H9 (cell line): ENCODE data around the gene SLC22A15. TPM values are rescaled to one million over a fixed set of nuclear protein-coding genes. Genes with fewer than 3 reads are reported as not detected.

ENCODE experiments used
- DNase-seq: peaks from one replicate; pipeline ENCODE4 v3.0.0-alpha.2; 2017
- H2AFZ ChIP-seq: one replicate; pipeline ENCODE4 v1.6.1; 2013; ENCODE audit warnings: mild to moderate bottlenecking, low read length, control low read depth, moderate library complexity
- H2AK5ac ChIP-seq: 2 replicates; pipeline ENCODE4 v1.6.1; 2013; ENCODE audit warnings: low read length, control low read depth, mixed read lengths; ENCODE audit not compliant: insufficient read length
- H2BK120ac ChIP-seq: one replicate; pipeline ENCODE4 v1.6.1; 2013; ENCODE audit warnings: low read depth, mild to moderate bottlenecking, low read length, control low read depth, inconsistent platforms; ENCODE audit not compliant: poor library complexity, severe bottlenecking
- H2BK12ac ChIP-seq: 2 replicates; pipeline ENCODE4 v1.6.1; 2013; ENCODE audit warnings: low read length, control low read depth, mixed read lengths, low read depth; ENCODE audit not compliant: insufficient read length
- H2BK15ac ChIP-seq: 2 replicates; pipeline ENCODE4 v1.6.1; 2013; ENCODE audit warnings: low read depth, low read length, control low read depth
- H2BK20ac ChIP-seq: one replicate; pipeline ENCODE4 v1.6.1; 2013; ENCODE audit warnings: low read depth, mild to moderate bottlenecking, low read length, control low read depth, inconsistent platforms; ENCODE audit not compliant: poor library complexity, severe bottlenecking
- H2BK5ac ChIP-seq: 2 replicates; pipeline ENCODE4 v1.6.1; 2013; ENCODE audit warnings: low read length, control low read depth, mixed read lengths; ENCODE audit not compliant: insufficient read length
- H3K14ac ChIP-seq: 2 replicates; pipeline ENCODE4 v1.6.1; 2013; ENCODE audit warnings: low read length, control low read depth; ENCODE audit not compliant: insufficient read depth
- H3K18ac ChIP-seq: 2 replicates; pipeline ENCODE4 v1.6.1; 2013; ENCODE audit warnings: low read depth, mild to moderate bottlenecking, mixed read lengths, low read length, control low read depth; ENCODE audit not compliant: insufficient read length
- H3K23ac ChIP-seq: 2 replicates; pipeline ENCODE4 v1.6.1; 2013; ENCODE audit warnings: low read length, control low read depth, mixed read lengths, low read depth; ENCODE audit not compliant: insufficient read length
- H3K23me2 ChIP-seq: 2 replicates; pipeline ENCODE4 v1.6.1; 2013; ENCODE audit warnings: low read depth, mild to moderate bottlenecking, mixed read lengths, low read length, control low read depth; ENCODE audit not compliant: insufficient read length, poor library complexity, severe bottlenecking
- H3K27ac ChIP-seq: 2 replicates; pipeline ENCODE4 v1.5.1; 2013; ENCODE audit warnings: low read length, control low read depth, mixed read lengths, low read depth; ENCODE audit not compliant: insufficient read length
- H3K27me3 ChIP-seq: 2 replicates; pipeline ENCODE4 v1.6.1; 2013; ENCODE audit warnings: low read length, control low read depth, inconsistent platforms; ENCODE audit not compliant: insufficient read depth
- H3K4ac ChIP-seq: 2 replicates; pipeline ENCODE4 v1.6.1; 2013; ENCODE audit warnings: low read depth, mild to moderate bottlenecking, control low read depth, inconsistent platforms, low read length, moderate library complexity
- H3K4me1 ChIP-seq: 2 replicates; pipeline ENCODE4 v1.6.1; 2013; ENCODE audit warnings: low read length, control low read depth, inconsistent platforms; ENCODE audit not compliant: insufficient read depth
- H3K4me2 ChIP-seq: 2 replicates; pipeline ENCODE4 v1.6.1; 2013; ENCODE audit warnings: low read length, control low read depth, mixed read lengths; ENCODE audit not compliant: insufficient read length, insufficient read depth
- H3K56ac ChIP-seq: 2 replicates; pipeline ENCODE4 v1.6.1; 2013; ENCODE audit warnings: low read depth, mild to moderate bottlenecking, mixed read lengths, low read length, control low read depth; ENCODE audit not compliant: insufficient read length
- H3K79me1 ChIP-seq: 2 replicates; pipeline ENCODE4 v1.6.1; 2013; ENCODE audit warnings: low read depth, mild to moderate bottlenecking, moderate library complexity, low read length, control low read depth, inconsistent platforms; ENCODE audit not compliant: insufficient read depth, poor library complexity, severe bottlenecking
- H3K79me2 ChIP-seq: 2 replicates; pipeline ENCODE4 v1.6.1; 2013; ENCODE audit warnings: low read length, control low read depth, inconsistent platforms; ENCODE audit not compliant: insufficient read depth
- H3K9ac ChIP-seq: 2 replicates; pipeline ENCODE4 v1.6.1; 2013; ENCODE audit warnings: low read length, control low read depth, mixed read lengths; ENCODE audit not compliant: insufficient read length; ENCODE audit errors: extremely low read depth
- H3K9me3 ChIP-seq: one replicate; pipeline ENCODE4 v1.6.1; 2013; ENCODE audit warnings: low read depth, low read length, inconsistent platforms; ENCODE audit not compliant: control insufficient read depth
- H3T11ph ChIP-seq: one replicate; pipeline ENCODE4 v1.6.1; 2013; ENCODE audit warnings: mild to moderate bottlenecking, low read length, control low read depth, inconsistent platforms
- H4K20me1 ChIP-seq: one replicate; pipeline ENCODE4 v1.6.1; 2013; ENCODE audit not compliant: control insufficient read depth, insufficient read length, insufficient read depth
- H4K5ac ChIP-seq: 2 replicates; pipeline ENCODE4 v1.6.1; 2013; ENCODE audit warnings: low read depth, mild to moderate bottlenecking, mixed read lengths, low read length, control low read depth; ENCODE audit not compliant: insufficient read length
- H4K8ac ChIP-seq: replicated peaks from 2 replicates; pipeline ENCODE4 v1.6.1; 2013; ENCODE audit warnings: low read length, control low read depth, mixed read lengths, low read depth; ENCODE audit not compliant: insufficient read length
- H4K91ac ChIP-seq: 2 replicates; pipeline ENCODE4 v1.6.1; 2013; ENCODE audit warnings: low read depth, mild to moderate bottlenecking, moderate library complexity, mixed read lengths, low read length, control low read depth; ENCODE audit not compliant: insufficient read length
- H3K27ac Mint-ChIP-seq, 3 experiments: 2 replicates in 2 of 3; 3 replicates in 1 of 3; pipeline ENCODE4 v1.8.0; 2020 to 2021; ENCODE audit warnings: mixed read lengths in 3 of 3, mild to moderate bottlenecking in 1 of 3, moderate library complexity in 1 of 3
- H3K27me3 Mint-ChIP-seq: 2 replicates; pipeline ENCODE4 v1.8.0; 2021; ENCODE audit warnings: low read depth, mild to moderate bottlenecking, moderate library complexity, mixed read lengths
- H3K36me3 Mint-ChIP-seq, 3 experiments: 2 replicates in 2 of 3; 3 replicates in 1 of 3; pipeline ENCODE4 v1.8.0; 2020 to 2021; ENCODE audit warnings: low read depth in 3 of 3, mixed read lengths in 3 of 3; ENCODE audit not compliant: insufficient read depth in 1 of 3
- H3K4me1 Mint-ChIP-seq, 2 experiments: 2 replicates each; pipeline ENCODE4 v1.8.0; 2020; ENCODE audit warnings: mixed read lengths in 2 of 2
- H3K4me3 Mint-ChIP-seq, 2 experiments: 2 replicates in 1 of 2; 3 replicates in 1 of 2; pipeline ENCODE4 v1.8.0; 2020 to 2021; ENCODE audit warnings: mild to moderate bottlenecking in 2 of 2, mixed read lengths in 2 of 2, moderate library complexity in 1 of 2
- H3K9me3 Mint-ChIP-seq, 2 experiments: 2 replicates in 1 of 2; 3 replicates in 1 of 2; pipeline ENCODE4 v1.8.0; 2020; ENCODE audit warnings: mild to moderate bottlenecking in 2 of 2, mixed read lengths in 2 of 2, moderate library complexity in 1 of 2
- WGBS: extraction: QIAGEN DNeasy Blood & Tissue Kit; methylation state at CpG from one replicate; pipeline ENCODE4 v1.1.7; 2013; ENCODE audit warnings: missing lambda C conversion rate, low lambda C conversion rate, mixed read lengths; ENCODE audit not compliant: insufficient read length; ENCODE audit errors: extremely low coverage; 5-methylcytosine and 5-hydroxymethylcytosine counted together
- total RNA-seq: library from RNA; stranded (reverse); gene quantifications from 2 replicates; pipeline ENCODE4 v1.2.1, GENCODE V29; 2021
- TF ChIP-seq, protein P1 (sequence below): fragments of 200-600 bp; sonication (generic); conservative IDR thresholded peaks from 3 replicates; pipeline ENCODE4 v1.8.0; 2021; ENCODE audit warnings: antibody characterized with exemption, mild to moderate bottlenecking

The SLC22A15 gene
- total RNA-seq, 1 experiment from 2014 or later, result 3.2 TPM

DNA sequence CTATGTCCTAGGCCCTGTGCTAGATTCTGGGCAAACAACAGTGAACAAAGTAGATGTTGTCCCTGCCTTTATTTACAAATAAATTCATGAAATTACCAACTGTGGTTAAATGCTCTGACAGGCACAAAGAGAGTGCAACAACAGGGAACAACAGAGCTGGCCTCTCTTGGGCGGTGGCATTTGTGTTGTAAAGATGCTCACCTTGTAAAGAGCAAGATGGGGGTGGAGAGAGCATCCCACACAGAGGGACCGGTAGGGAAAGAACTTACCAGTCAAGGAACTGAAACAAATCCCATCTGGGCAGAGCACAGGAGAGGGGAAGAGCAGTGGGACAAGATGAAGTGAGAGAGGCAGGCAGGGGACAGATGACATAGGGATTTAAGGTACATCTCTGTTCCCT, 21.6 kb upstream of the SLC22A15 start:
- no peak overlapping the region for H3K23ac ChIP-seq
- no peak overlapping the region for H3K4ac ChIP-seq
- no peak overlapping the region for H4K8ac ChIP-seq
- H2BK20ac ChIP-seq, result no peak overlapping the region
- no peak overlapping the region for H3K18ac ChIP-seq
- TF ChIP-seq, protein P1, sequence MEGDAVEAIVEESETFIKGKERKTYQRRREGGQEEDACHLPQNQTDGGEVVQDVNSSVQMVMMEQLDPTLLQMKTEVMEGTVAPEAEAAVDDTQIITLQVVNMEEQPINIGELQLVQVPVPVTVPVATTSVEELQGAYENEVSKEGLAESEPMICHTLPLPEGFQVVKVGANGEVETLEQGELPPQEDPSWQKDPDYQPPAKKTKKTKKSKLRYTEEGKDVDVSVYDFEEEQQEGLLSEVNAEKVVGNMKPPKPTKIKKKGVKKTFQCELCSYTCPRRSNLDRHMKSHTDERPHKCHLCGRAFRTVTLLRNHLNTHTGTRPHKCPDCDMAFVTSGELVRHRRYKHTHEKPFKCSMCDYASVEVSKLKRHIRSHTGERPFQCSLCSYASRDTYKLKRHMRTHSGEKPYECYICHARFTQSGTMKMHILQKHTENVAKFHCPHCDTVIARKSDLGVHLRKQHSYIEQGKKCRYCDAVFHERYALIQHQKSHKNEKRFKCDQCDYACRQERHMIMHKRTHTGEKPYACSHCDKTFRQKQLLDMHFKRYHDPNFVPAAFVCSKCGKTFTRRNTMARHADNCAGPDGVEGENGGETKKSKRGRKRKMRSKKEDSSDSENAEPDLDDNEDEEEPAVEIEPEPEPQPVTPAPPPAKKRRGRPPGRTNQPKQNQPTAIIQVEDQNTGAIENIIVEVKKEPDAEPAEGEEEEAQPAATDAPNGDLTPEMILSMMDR, result no peak
- no peak overlapping the region for H2BK5ac ChIP-seq
- no peak overlapping the region for H4K5ac ChIP-seq
- WGBS, result no CpG with 5 or more reads among the region's 2 CpGs
- no peak overlapping the region for H2BK120ac ChIP-seq
- H3K9me3 ChIP-seq, result no peaks in the 10 kb centered on the region
- no peak overlapping the region for H3K4me3 Mint-ChIP-seq
- no peak overlapping the region for H3K56ac ChIP-seq
- no peak overlapping the region for H2BK15ac ChIP-seq
- no peaks in the 10 kb centered on the region for H3K9me3 Mint-ChIP-seq
- no peak overlapping the region for H2AK5ac ChIP-seq
- no peaks in the 10 kb centered on the region for H3K27me3 ChIP-seq
- H3K79me1 ChIP-seq, result no peaks in the 10 kb centered on the region
- no peak overlapping the region for H2AFZ ChIP-seq
- no peak overlapping the region for H3K27ac ChIP-seq
- H3K4me2 ChIP-seq, result no peak overlapping the region
- H3K9ac ChIP-seq, result no peak overlapping the region
- no peaks in the 10 kb centered on the region for H3K23me2 ChIP-seq
- H3K27me3 Mint-ChIP-seq, result no peaks in the 10 kb centered on the region
- DNase-seq, result no peak
- no peaks in the 10 kb centered on the region for H3K79me2 ChIP-seq
- H3K14ac ChIP-seq, result 0 out of 2 replicates have a peak overlapping the region, but pooled peaks have one; percentile 17
- no peaks in the 10 kb centered on the region for H4K20me1 ChIP-seq
- H4K91ac ChIP-seq, result no peak overlapping the region
- no peak overlapping the region for H3T11ph ChIP-seq
- H3K27ac Mint-ChIP-seq, result no peak overlapping the region
- no peak overlapping the region for H2BK12ac ChIP-seq
- no peaks in the 10 kb centered on the region; a peak in 1 of 7 replicates for H3K36me3 Mint-ChIP-seq
- H3K4me1 Mint-ChIP-seq, result peaks cover 34 to 39% of the 10 kb centered on the region in 2 experiments
- peaks cover 5% of the 10 kb centered on the region; the same call in 1 of the 2 replicates for H3K4me1 ChIP-seq
